SK-N-SH treated with all-trans-retinoic acid at 6 μM for 48 hours (cell line): ENCODE data around the gene USP12.

Source experiments
- ATAC-seq: fragments of 200-7000 bp; cut with Tn5 transposase; 3 replicates; pipeline ENCODE4 v1.9.1; 2020; ENCODE audit warnings: mild to moderate bottlenecking, moderate library complexity
- ARNTL ChIP-seq: fragments of 450-650 bp; formaldehyde crosslinking; IDR thresholded peaks from 2 replicates; pipeline ENCODE4 v1.5.0; 2020; ENCODE audit warnings: low read depth, mild to moderate bottlenecking, moderate library complexity, borderline replicate concordance
- BACH2 ChIP-seq: fragments of 250-450 bp; sonication (Bioruptor Pico); IDR thresholded peaks from 2 replicates; pipeline ENCODE4 v1.9.0; 2021; ENCODE audit warnings: mild to moderate bottlenecking, borderline replicate concordance
- CREB5 ChIP-seq: fragments of 250-450 bp; sonication (Bioruptor Pico); IDR thresholded peaks from 2 replicates; pipeline ENCODE4 v1.5.1; 2020; ENCODE audit warnings: low read depth, mild to moderate bottlenecking, moderate library complexity
- CSDC2 ChIP-seq: fragments of 250-450 bp; sonication (Bioruptor Pico); IDR thresholded peaks from 2 replicates; pipeline ENCODE4 v1.5.0; 2020; ENCODE audit warnings: mild to moderate bottlenecking, moderate library complexity
- CSRNP3 ChIP-seq: fragments of 250-450 bp; sonication (Bioruptor Pico); IDR thresholded peaks from 2 replicates; pipeline ENCODE4 v1.5.1; 2021; ENCODE audit warnings: mild to moderate bottlenecking, moderate library complexity
- ESRRG ChIP-seq: fragments of 250-450 bp; sonication (Bioruptor Pico); IDR thresholded peaks from 2 replicates; pipeline ENCODE4 v1.6.1; 2021; ENCODE audit warnings: mild to moderate bottlenecking
- ISL1 ChIP-seq: fragments of 250-450 bp; sonication (Bioruptor Pico); IDR thresholded peaks from 2 replicates; pipeline ENCODE4 v2.1.2; 2022; ENCODE audit warnings: mild to moderate bottlenecking, moderate library complexity
- OSR1 ChIP-seq: fragments of 250-450 bp; sonication (Bioruptor Pico); IDR thresholded peaks from 2 replicates; pipeline ENCODE4 v1.8.0; 2022; ENCODE audit warnings: moderate library complexity, mild to moderate bottlenecking, inconsistent platforms
- PPARA ChIP-seq: fragments of 250-450 bp; sonication (Bioruptor Pico); IDR thresholded peaks from 2 replicates; pipeline ENCODE4 v1.5.0; 2020; ENCODE audit warnings: mild to moderate bottlenecking, borderline replicate concordance
- RARB ChIP-seq: fragments of 250-450 bp; sonication (Bioruptor Pico); IDR thresholded peaks from 2 replicates; pipeline ENCODE4 v1.8.0; 2021; ENCODE audit warnings: mild to moderate bottlenecking, moderate library complexity
- SNAI2 ChIP-seq: fragments of 250-450 bp; sonication (Bioruptor Pico); IDR thresholded peaks from 2 replicates; pipeline ENCODE4 v1.5.0; 2020; ENCODE audit warnings: mild to moderate bottlenecking, moderate library complexity
- TCF4 ChIP-seq: fragments of 250-450 bp; sonication (Bioruptor Pico); IDR thresholded peaks from 2 replicates; pipeline ENCODE4 v1.8.0; 2021; ENCODE audit warnings: mild to moderate bottlenecking, moderate library complexity, borderline replicate concordance
- TOX ChIP-seq: fragments of 250-450 bp; sonication (Bioruptor Pico); IDR thresholded peaks from 2 replicates; pipeline ENCODE4 v1.8.0; 2021; ENCODE audit warnings: mild to moderate bottlenecking, moderate library complexity, borderline replicate concordance
- TSHZ2 ChIP-seq: fragments of 250-450 bp; sonication (Bioruptor Pico); IDR thresholded peaks from 2 replicates; pipeline ENCODE4 v1.5.0; 2020; ENCODE audit warnings: mild to moderate bottlenecking, moderate library complexity
- ZC3H10 ChIP-seq: fragments of 250-450 bp; sonication (Bioruptor Pico); IDR thresholded peaks from 2 replicates; pipeline ENCODE4 v1.5.1; 2021; ENCODE audit warnings: mild to moderate bottlenecking, moderate library complexity
- ZFP30 ChIP-seq: fragments of 450-650 bp; formaldehyde crosslinking; IDR thresholded peaks from 2 replicates; pipeline ENCODE4 v1.5.0; 2022; ENCODE audit warnings: mild to moderate bottlenecking, moderate library complexity
- ZNF70 ChIP-seq: fragments of 450-650 bp; formaldehyde crosslinking; IDR thresholded peaks from 2 replicates; pipeline ENCODE4 v1.5.0; 2020; ENCODE audit warnings: mild to moderate bottlenecking, moderate library complexity
- ZNF8 ChIP-seq: fragments of 450-650 bp; formaldehyde crosslinking; IDR thresholded peaks from 2 replicates; pipeline ENCODE4 v1.5.0; 2020; ENCODE audit warnings: mild to moderate bottlenecking, moderate library complexity

The USP12 gene

GRCh38 chr13:27053902-27054595, 117.6 kb downstream of the USP12 start:
- TF ChIP-seq ZNF70 (CRISPR knock-in tag), result no peak
- no peak for TF ChIP-seq BACH2 (CRISPR knock-in tag)
- TF ChIP-seq RARB (CRISPR knock-in tag), result no peak
- no peak for TF ChIP-seq ZNF8 (CRISPR knock-in tag)
- no peak for TF ChIP-seq ARNTL (CRISPR knock-in tag)
- no peak for TF ChIP-seq OSR1 (CRISPR knock-in tag)
- no peak for TF ChIP-seq CSDC2 (CRISPR knock-in tag)
- no peak for TF ChIP-seq TCF4 (CRISPR knock-in tag)
- no peak for TF ChIP-seq ESRRG (CRISPR knock-in tag)
- no peak for TF ChIP-seq ZFP30
- TF ChIP-seq SNAI2 (CRISPR knock-in tag), result no peak
- peak; percentile 94 for ATAC-seq

- ATAC-seq, result no peak; the same call in 2 of the 3 replicates
These were observed 118.3 kb downstream of the USP12 start for GRCh38 chr13:27053210-27053884.

More at GRCh38 chr13:27053210-27053884, 118.3 kb downstream of the USP12 start:
- TF ChIP-seq ISL1 (CRISPR knock-in tag), result no peak
- no peak for TF ChIP-seq ZNF70 (CRISPR knock-in tag)
- no peak for TF ChIP-seq CSDC2 (CRISPR knock-in tag)
- TF ChIP-seq TCF4 (CRISPR knock-in tag), result no peak
- no peak for TF ChIP-seq ZC3H10
- TF ChIP-seq CSRNP3, result no peak
- TF ChIP-seq CREB5 (CRISPR knock-in tag), result no peak
- TF ChIP-seq ESRRG (CRISPR knock-in tag), result no peak
- no peak for TF ChIP-seq ZFP30
- no peak for TF ChIP-seq BACH2 (CRISPR knock-in tag)
- no peak for TF ChIP-seq TSHZ2 (CRISPR knock-in tag)
- no peak for TF ChIP-seq ARNTL (CRISPR knock-in tag)
- no peak for TF ChIP-seq SNAI2 (CRISPR knock-in tag)
- TF ChIP-seq PPARA (CRISPR knock-in tag), result no peak
- no peak for TF ChIP-seq ZNF8 (CRISPR knock-in tag)
- no peak for TF ChIP-seq TOX (CRISPR knock-in tag)
- TF ChIP-seq RARB (CRISPR knock-in tag), result no peak
- TF ChIP-seq, all 23 proteins: peak for 0
